HG03565 (cell line): ENCODE measurements around the gene OPRL1.
"Not testable (repeated sequence)": the region's sequence is repeated elsewhere in the genome, so short reads cannot be mapped to it uniquely, and the experiment has no call there.

Experiments used
- ATAC-seq: cut with Tn5 transposase; IDR thresholded peaks from one replicate; pipeline ENCODE4 v1.9.1; 2021; ENCODE audit warnings: mild to moderate bottlenecking, moderate library complexity; ENCODE audit not compliant: unreplicated experiment

The OPRL1 gene

DNA sequence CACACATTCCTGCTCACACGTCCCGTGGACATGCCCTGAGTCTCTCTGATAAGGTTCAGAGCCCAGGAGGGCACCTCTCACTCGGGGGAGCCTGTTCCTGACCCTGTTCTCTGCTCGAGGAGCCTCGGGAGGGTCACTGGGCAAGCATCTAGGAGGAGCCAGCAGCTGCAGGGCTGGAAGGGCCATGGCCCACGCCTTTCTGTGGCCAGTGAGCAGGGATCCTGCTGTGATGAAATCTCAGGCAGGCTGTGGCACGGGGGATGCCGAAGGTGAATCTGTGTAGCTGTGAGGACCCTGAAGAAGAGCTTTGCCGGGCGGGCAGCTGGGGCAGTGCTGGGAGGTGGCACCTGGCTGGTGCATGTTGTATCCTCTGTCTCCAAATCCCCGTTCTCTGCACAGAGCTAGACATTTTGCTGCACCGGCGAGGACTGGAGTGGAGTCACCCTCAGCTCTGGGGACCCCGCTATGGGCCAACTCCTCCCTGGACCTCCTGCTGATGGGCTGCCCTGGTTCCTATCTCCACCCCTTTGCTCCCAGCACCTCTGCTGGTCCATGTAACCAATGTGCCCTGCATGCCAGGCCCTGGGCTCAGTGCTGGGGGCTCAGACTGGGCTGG is 34.6 kb downstream of the OPRL1 start:
- ATAC-seq = no peak

DNA sequence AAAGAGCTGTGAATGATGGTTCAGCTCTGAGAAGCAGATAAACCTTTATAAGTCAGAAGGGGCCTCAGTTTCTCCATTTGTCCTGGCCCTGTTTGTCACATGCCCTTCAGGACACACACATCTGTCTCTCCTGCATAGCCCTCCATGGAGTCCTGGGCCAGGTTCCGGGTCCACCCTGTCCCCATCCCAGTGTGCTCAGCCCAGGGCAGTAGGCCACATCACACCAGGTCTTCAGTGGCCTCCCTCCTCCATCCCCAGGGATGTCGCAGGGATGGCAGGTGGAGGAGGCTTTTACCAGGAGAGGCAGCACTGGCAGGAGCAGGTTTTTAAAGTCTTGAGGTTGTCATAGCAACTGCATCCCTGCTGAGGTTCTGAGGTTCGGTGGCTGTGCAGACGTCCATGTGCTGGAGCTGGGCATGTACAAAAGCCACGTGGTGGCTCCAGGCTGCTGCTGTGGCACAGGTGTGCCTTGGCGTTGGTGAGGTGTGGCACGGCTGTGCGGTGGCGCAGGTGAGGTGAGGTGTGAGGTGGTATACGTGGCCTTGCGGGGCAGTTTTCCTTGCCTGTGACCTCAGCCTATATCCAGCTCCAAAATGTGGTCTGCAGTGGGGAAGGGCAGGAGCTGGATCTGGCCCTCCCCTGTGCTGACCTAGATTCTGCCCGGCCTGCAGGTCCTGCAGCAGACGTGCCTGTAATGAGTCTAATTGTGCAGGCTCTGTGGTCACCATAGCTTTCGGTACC is 35.5 kb downstream of the OPRL1 start:
- no peak for ATAC-seq

DNA sequence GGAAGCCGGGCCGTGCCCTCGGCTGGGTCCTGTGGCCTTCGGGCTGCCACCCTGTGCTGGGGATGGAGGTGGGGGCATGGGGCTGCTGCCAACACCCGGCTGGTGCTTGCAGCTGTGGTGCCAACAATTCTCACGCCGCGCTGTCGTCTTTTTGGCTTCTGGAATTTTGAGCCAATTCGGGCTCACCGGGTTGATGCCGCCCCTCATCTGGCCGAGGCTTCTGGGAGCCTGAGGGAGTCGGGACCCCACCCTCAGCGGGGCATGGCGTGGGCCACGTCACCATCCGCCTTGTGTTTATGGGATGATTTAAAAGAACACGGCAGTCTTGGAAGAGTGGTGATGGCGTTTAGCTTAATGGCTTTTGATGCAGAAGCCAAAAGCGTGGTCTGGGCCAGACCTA is 36.1 kb downstream of the OPRL1 start:
- ATAC-seq = no peak

DNA sequence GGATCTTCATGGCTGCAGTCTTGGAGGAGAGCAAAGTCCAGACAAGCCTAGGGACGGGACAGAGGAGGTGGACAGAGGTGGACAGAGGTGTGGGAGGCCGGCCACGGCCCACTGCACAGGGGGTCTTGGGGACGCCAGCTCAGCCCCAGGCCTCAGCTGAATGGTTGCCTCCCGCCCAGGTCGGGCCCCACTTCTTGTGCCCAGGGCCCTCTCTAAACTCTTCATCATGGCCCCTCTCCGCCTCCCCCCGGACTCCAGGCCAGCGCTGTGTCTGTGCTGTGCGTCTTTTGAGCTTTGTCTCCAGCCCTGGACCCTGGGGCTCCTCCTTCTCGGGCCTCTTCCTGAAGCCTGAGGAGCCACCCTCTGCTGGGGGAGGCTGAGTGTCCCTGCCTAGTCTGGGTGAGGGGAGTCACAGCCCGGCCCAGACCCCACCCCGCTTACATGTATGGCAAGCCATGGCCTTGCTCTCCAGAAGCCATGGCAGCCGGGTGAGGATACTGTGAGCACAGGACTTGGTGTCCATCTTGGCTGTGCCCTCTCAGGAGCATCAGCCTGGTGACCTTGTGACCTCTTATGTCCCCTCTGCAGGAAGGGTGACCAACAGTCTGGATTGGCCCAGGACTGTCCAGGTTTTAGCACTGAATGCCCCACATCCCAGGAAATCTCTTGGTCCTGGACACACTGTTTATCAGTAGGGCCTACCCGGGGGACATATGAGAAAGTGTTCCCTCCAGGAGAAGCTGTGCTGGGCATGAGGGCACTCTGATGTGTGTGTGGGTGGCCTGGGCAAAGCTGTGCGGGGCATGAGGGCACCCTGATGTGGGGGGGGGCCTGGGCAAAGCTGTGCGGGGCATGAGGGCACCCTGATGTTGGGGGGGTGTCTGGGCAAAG is 36.9 kb downstream of the OPRL1 start:
- no peak for ATAC-seq

DNA sequence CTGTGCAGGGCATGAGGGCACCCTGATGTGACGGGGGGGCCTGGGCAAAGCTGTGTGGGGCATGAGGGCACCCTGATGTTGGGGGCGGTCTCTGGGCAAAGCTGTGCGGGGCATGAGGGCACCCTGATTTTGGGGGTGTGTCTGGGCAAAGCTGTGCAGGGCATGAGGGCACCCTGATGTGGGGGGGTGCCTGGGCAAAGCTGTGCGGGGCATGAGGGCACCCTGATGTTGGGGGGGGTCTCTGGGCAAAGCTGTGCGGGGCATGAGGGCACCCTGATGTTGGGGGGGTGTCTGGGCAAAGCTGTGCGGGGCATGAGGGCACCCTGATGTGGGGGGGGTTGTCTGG is 37.5 kb downstream of the OPRL1 start:
- not testable (repeated sequence) for ATAC-seq

DNA sequence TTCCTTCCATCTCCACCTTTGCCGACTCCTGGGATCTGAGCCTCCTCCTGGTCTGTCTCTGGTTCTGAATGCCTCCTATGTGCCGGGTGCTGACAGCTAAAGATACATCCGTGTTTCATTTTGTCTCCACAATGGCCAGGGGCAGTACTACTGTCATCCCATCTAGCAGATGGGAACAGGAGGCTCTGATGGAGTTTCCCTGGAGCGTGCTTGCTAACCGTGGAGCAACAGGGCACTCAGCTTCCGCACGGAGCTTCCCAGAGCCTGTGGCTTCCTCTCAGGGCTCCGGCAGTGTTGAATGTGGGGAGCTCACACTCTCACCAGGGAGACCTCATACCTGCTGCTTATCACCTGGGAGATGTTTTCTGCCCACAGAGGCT is 39.4 kb downstream of the OPRL1 start:
- no peak for ATAC-seq

DNA sequence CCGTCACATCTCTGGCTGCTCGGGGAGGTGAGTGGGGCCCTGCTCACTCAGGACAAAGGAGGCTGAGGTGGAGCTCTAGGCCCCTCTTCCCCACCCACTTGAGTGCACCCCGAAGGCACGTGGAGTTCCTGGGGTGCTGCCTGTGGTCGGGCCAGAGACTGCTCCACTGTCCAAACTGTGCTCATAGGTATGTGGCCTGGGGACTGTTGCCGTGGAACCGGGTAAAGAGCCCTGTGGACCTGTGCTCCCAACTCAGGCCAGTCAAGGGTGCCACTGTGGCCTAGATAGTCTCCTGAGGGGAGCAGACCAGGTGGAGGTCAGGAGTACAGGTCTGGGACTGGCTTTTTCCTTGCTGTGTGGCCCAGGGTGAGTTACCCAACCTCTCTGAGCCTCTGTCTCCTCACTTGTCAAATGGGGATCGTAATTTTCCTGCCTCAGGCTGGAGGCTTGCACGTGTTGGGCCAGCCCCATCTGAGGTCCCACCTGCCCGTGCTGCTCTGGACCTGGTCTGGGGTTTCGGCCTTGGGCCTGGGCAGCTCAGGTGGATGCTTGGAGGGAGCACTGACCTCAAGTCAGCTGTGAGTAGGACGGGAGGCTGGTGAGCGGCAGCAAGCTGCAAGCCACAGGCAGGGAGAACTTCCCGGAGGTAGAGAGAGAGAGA is 39.9 kb downstream of the OPRL1 start:
- no peak for ATAC-seq

DNA sequence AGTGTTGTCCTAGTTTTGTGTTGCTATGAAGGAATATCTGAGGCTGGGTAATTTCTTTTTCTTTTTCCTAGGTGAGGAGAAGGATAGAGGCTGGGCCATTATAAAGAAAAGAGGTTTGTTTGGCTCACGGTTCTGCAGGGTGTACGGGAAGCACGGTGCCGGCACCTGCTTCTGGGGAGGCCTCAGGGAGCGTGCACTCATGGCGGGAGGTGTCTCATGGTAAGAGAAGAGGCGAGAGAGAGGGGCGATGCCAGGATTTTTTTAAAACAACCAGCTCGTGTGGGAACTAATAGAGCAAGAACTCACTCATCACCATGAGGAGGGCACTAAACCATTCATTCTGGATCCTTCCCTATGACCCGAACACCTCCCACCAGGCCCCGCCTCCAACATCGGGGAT is 41.7 kb downstream of the OPRL1 start:
- no peak for ATAC-seq

DNA sequence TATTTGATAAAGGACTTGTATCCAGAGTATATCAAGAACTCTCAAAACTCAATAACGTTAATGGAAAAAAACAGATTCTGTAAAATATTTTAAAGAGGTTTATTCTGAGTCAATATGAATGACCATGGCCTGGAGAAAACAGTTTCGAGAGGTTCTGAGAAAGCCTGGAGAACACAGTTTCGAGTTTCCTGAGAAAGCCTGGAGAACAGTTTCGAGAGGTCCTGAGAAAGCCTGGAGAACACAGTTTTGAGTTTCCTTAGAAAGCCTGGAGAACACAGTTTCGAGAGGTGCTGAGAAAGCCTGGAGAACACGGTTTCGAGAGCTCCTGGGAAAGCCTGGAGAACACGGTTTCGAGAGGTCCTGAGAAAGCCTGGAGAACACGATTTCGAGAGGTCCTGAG is 43.0 kb downstream of the OPRL1 start:
- not testable (repeated sequence) for ATAC-seq

DNA sequence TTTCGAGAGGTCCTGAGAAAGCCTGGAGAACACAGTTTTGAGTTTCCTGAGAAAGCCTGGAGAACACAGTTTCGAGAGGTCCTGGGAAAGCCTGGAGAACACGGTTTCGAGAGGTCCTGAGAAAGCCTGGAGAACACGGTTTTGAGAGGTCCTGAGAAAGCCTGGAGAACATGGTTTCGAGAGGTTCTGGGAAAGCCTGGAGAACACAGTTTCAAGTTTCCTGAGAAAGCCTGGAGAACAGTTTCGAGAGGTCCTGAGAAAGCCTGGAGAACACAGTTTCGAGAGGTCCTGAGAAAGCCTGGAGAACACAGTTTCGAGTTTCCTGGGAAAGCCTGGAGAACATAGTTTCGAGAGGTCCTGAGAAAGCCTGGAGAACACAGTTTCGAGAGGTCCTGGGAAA is 43.6 kb downstream of the OPRL1 start:
- ATAC-seq = not testable (repeated sequence)

DNA sequence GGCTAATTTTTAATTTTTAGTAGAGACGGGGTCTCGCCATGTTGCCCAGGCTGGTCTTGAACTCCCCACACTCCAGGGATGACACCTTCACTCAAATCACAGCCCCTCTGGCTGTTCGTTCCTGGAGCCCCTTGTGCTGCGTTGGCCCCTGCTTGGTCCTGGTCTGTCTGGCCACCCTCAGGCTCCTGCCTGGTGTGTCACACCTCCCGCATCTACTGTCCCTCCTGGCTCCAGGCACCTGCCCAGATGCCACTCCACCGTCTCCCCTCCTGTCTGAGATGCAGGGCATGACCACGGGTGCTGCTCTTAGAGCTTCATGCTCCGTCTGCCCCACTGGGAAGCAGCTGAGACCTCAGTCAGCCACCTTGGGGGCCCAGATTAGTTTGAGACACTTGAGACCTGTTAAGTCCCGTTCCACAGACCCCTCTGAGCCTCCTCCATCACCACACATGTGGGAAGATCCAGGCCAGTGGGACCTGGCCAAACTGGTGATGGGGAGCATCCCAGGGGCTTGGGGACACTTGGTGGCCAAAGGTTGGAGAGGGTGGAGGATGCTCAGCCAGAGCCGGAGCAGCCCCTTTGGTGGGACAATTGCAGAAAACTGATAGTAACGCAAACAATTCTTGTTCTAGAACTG is 49.4 kb downstream of the OPRL1 start:
- ATAC-seq = no peak

DNA sequence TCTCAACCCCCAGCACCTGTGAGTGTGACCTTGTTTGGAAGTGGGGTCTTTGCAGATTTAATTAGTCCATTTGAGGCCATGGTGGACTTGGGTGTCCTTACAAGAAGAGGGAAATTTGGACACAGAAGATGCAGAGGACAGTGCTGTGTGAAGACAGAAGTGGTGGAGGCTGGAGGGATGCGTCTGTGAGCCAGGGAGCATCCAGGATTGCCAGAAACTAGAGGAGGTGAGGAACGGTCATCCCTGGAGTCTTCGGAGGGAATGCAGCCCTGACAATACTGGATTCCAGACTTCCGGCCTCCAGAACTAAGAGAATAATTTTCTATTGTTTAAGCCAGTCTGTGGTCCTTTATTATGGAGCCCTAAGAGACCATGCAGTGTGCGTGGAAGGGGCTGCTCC is 50.4 kb downstream of the OPRL1 start:
- no peak for ATAC-seq

DNA sequence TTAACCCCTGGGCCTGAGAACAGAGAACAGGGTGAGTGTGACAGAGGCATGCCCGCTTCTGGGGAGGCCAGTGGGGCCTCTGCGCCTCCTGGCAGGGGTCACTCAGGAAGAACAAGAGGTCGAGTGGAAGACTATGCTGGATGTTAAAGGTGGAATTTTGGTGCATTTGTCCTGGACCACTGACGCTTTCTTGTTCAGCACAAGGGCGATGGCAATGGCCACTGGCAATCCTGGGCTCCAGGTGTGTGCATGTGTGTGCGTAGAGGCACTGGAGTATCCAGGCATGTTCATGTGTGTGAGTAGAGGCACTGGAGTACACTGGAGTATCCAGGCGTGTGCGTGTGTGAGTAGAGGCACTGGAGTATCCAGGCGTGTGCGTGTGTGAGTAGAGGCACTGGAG is 51.0 kb downstream of the OPRL1 start:
- ATAC-seq = no peak

DNA sequence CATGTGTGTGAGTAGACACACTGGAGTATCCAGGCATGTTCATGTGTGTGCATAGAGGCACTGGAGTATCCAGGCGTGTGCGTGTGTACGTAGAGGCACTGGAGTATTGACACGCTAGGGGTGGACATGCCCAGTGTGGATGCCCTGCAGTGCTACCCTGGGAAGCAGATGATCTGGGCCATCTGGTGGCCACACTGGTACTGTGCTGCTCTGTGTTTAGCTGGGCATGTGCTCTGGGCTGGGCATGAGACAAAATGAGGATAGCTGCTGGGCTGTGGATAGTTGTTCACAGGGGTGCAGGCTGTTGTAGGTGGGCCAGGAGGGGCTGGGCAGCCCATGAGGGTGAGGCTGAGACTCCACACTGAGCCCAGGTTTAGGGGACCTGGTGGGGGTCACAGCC is 51.5 kb downstream of the OPRL1 start:
- ATAC-seq = no peak

DNA sequence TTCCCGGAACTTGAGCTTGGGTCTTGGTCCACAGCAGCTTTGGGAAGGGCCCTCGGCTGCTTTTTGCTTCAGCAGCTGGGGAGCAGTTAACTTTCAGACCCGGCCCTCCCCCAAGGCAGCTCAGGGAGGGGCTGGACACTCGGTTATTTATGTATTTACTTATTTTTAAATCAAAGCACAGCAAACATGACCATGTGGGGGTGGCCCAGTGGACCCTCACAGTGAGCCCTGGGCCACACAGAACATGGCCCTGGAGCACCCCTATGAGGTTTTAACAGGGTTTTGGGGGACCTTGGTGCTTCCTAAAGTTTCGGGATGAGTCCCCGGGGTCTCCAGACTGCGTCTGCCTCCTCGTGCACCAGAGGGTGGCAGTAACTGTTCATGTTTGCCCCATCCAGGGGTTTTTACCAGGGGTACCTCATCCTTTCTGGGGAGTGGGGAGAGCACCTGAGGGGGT is 54.1 kb downstream of the OPRL1 start:
- no peak for ATAC-seq

DNA sequence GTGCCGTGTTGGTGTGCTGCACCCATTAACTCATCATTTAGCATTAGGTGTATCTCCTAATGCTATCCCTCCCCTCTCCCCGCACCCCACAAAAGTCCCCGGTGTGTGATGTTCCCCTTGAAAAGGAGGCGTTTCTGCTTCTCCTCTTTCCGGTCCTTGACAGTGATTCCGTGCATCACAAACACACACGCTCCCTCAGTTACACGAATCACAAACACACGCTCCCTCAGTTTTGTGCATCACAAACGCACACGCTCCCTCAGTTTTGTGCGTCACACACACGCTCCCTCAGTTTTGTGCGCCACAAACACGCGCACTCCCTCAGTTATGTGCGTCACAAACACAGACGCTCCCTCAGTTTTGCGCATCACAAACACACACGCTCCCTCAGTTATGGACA is 54.9 kb downstream of the OPRL1 start:
- ATAC-seq = not testable (repeated sequence)

DNA sequence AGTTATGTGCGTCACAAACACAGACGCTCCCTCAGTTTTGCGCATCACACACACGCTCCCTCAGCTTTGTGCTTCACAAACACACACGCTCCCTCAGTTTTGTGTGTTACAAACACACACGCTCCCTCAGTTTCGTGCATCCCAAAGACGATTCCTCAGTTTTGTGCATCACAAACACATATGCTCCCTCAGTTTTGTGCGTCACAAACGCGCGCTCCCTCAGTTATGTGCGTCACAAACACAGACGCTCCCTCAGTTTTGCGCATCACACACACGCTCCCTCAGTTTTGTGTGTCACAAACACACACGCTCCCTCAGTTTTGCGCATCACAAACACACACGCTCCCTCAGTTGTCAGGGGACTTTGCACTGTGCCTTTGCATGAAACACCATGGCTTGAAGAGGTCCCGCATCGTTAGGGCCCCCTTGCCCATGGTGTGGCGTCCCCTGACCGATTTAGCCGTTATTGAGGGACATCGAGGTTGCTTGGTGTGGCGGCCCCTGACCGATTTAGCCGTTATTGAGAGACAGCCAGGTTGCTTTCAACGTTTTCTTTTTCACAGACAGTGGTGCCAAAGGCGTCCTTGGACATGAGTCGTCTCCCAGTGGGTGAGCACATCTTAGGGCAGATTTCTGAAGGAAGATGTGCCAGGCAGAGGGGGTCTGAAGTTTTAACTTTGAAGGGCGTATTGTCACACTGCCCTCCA is 56.3 kb downstream of the OPRL1 start:
- ATAC-seq = no peak

DNA sequence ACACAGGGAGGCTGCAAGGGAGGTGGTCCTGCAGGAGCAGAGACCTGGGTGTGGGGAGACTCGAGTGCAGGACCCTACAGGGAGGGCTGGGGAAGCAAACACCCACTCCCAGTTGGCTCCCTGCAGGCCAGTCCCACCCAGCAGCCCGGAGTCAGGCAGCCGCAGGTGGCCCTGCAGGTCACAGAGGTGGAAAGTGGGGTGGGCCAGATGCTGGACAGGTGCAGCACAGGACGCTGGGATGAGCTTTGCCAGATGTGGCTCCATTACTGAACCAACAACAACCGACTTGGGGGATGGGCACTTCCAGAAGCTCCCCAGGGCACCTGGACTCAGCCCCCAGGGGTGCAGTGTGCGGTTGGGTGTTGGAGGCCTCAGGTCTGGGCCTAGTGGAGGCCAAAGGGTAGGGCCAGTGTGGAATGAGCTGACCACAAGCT is 57.7 kb downstream of the OPRL1 start:
- no peak for ATAC-seq

DNA sequence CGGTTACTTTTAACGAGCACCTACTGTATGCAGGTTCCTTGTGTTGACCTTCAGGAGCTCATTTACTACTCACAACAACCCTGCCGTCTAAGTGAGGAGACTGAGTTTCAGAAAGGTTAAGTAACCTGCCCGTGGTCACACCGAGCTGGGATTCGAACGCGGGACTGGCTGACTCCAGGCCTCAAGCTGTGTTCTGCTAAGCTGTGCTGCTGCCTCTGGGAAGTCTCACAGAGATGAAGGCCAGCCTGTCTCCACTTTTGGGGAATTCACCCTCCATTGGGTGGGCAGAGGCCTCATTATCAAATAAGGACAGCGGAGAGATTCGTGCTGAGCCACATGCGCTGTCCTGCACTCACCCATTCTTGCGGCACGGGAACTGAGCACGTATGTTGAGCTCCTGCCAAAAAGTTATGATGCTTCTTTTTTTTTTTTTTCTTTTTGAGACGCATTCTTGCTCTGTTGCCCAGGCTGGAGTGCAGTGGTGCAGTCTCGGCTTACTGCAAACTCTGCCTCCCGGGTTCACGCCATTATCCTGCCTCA is 58.5 kb downstream of the OPRL1 start:
- no peak for ATAC-seq
